ACHN (cell line): Measurements from ENCODE around the gene VSX2.

ENCODE experiments used
- DNase-seq: peaks from one replicate; pipeline ENCODE4 v3.0.0-alpha.2; 2015
- in situ Hi-C: cut with HindIII; loops from 2 replicates; pipeline ENCODE4 v1.10.0; 2017; ENCODE audit warnings: low sequenced_read_pairs, low pct_ligation_motif_present, low pct_unique_long_range_greater_than_20kb

The VSX2 gene

GRCh38 chr14:74219277-74220205 lies 19.7 kb upstream of the VSX2 start:
- DNase-seq, result no peak
- in situ Hi-C loops, result no loop called here

GRCh38 chr14:74220991-74221390 lies 18.3 kb upstream of the VSX2 start:
- in situ Hi-C loops, result no loop called here
- DNase-seq, result no peak

GRCh38 chr14:74221741-74222140 lies 17.5 kb upstream of the VSX2 start:
- in situ Hi-C loops, result no loop called here
- no peak for DNase-seq

GRCh38 chr14:74223016-74223415 lies 16.2 kb upstream of the VSX2 start:
- in situ Hi-C loops, result no loop called here

GRCh38 chr14:74231784-74232183 lies 7.5 kb upstream of the VSX2 start:
- DNase-seq, result no peak
- in situ Hi-C loops, result no loop called here

More at GRCh38 chr14:74223016-74223415, 16.2 kb upstream of the VSX2 start:
- DNase-seq, result no peak

GRCh38 chr14:74235017-74235416 lies 4.2 kb upstream of the VSX2 start:
- DNase-seq, result no peak
- in situ Hi-C loops, result no loop called here

- no peak for DNase-seq
- in situ Hi-C loops, result no loop called here
Measured at GRCh38 chr14:74237441-74237840, 1.8 kb upstream of the VSX2 start.

- no peak for DNase-seq
- in situ Hi-C loops, result no loop called here
Measured at GRCh38 chr14:74239848-74240793, 872 bp downstream of the VSX2 start.

GRCh38 chr14:74240794-74241651 lies 1.8 kb downstream of the VSX2 start:
- in situ Hi-C loops, result no loop called here
- no peak for DNase-seq

- in situ Hi-C loops, result no loop called here
- no peak for DNase-seq
Measured at GRCh38 chr14:74241652-74242017, 2.4 kb downstream of the VSX2 start.

GRCh38 chr14:74242021-74242779 lies 3.0 kb downstream of the VSX2 start:
- in situ Hi-C loops, result no loop called here
- no peak for DNase-seq

- in situ Hi-C loops, result no loop called here
- DNase-seq, result no peak
Measured at GRCh38 chr14:74242780-74243042, 3.5 kb downstream of the VSX2 start.

- in situ Hi-C loops, result no loop called here
- DNase-seq, result no peak
Measured at GRCh38 chr14:74243051-74243450, 3.8 kb downstream of the VSX2 start.

- in situ Hi-C loops, result no loop called here
Measured at GRCh38 chr14:74244115-74244514, 4.9 kb downstream of the VSX2 start.

GRCh38 chr14:74245292-74245691 lies 6.0 kb downstream of the VSX2 start:
- in situ Hi-C loops, result no loop called here
- no peak for DNase-seq

More at GRCh38 chr14:74244115-74244514, 4.9 kb downstream of the VSX2 start:
- no peak for DNase-seq

GRCh38 chr14:74246542-74246941 lies 7.3 kb downstream of the VSX2 start:
- DNase-seq, result no peak
- in situ Hi-C loops, result no loop called here

- no peak for DNase-seq
- in situ Hi-C loops, result no loop called here
Measured at GRCh38 chr14:74248017-74248416, 8.8 kb downstream of the VSX2 start.
